ENCODE data around the gene KAT6B. TPM values are rescaled to one million over a fixed set of nuclear protein-coding genes. Genes with fewer than 3 reads are reported as not detected.

The KAT6B gene
- total and polyA plus RNA-seq, 4 experiments from 2014 or later = 10.9 to 63.9 (median 52.4) TPM

GRCh38 chr10:74856940-74857339 is 30.5 kb downstream of the KAT6B start:
- no peak for DNase-seq
- Histone ChIP-seq H3K36me3 (ENCODE audit: insufficient read depth, low read length) (no peaks in the 10 kb centered on the region), H3K9me3 (ENCODE audit: control insufficient read depth in 1 of 2, low read length in 2 of 2) (no peaks in the 10 kb centered on the region), H3K4me1 (ENCODE audit: insufficient read depth, low read length) (peaks cover 32% of the 10 kb centered on the region), H3K4me3 (ENCODE audit: low read length in 2 of 2) (no peak overlapping the region), H3K27me3 (ENCODE audit: insufficient read depth, low read length) (no peaks in the 10 kb centered on the region), H3K27ac (ENCODE audit: low read depth, low read length) (no peak overlapping the region)
- H3K4me1 Mint-ChIP-seq = peaks cover 37 to 51% (median 38%) of the 10 kb centered on the region in 4 donors
- H3K4me3 Mint-ChIP-seq = no peak overlapping the region
- H3K36me3 Mint-ChIP-seq = peaks cover 19 to 27% of the 10 kb centered on the region in 2 donors
- no peaks in the 10 kb centered on the region for H3K27me3 Mint-ChIP-seq
- no peak overlapping the region for H3K27ac Mint-ChIP-seq
- POLR2A ChIA-PET (ENCODE audit: partially characterized antibody) = no interaction called here
- intact Hi-C loops (cut with micrococcal nuclease) = no loop called here
- CTCF ChIA-PET (ENCODE audit: partially characterized antibody) = no interaction called here
- H3K9me3 Mint-ChIP-seq = peaks cover 0 to 4% (median 0%) of the 10 kb centered on the region in 8 donors

DNA sequence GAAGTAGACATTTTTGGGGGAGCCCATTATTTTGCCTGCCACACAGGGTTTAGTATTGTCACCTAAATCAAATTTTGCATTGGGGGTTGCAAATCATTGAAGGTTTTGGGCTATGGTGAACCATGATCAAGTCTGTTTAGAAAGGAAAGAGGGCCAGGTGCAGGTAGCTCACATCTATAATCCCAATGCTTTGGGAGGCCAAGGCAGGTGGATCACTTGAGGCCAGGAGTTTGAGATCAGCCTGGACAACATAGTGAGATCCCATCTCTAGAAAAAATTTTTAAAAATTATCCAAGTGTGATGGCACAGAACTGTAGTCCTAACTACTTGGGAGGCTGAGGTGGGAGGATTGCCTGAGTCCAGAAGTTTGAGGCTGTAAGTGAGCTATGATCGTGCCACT is 31.2 kb downstream of the KAT6B start:
- no peak for DNase-seq
- H3K27ac Mint-ChIP-seq = no peak overlapping the region
- intact Hi-C loops (cut with micrococcal nuclease) = no loop called here

DNA sequence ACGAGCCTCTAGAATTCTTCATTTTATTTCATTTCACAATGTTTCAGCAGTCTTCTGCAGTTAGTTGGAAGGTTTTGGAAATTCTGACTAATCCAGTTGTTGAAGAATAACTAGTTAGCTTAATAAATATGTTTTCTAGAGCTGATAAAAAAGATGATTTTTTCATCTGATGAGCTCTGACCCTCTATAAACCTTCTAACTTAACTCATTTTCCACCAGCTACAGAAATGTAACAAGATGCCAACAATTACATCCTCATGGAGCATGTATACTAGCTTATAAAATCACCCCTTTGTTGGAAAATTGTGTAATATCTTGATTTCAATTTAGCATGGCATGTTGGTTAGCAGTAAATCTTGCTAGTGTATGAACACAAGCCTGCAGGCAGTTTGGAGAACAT is 33.1 kb downstream of the KAT6B start:
- ChIA-PET CTCF (ENCODE audit: partially characterized antibody) (interaction anchor here (0.8 to 1.0 kb wide), 2 partner anchors 9 to 11 kb away, joined by 3 read pairs; no protein-coding TSS in a partner anchor), POLR2A (ENCODE audit: partially characterized antibody) (no interaction called here)
- Histone ChIP-seq H3K4me1 (ENCODE audit: insufficient read depth, low read length) (peaks cover 14% of the 10 kb centered on the region), H3K9me3 (ENCODE audit: control insufficient read depth in 1 of 2, low read length in 2 of 2) (no peaks in the 10 kb centered on the region), H3K36me3 (ENCODE audit: insufficient read depth, low read length) (no peaks in the 10 kb centered on the region), H3K4me3 (ENCODE audit: low read length in 2 of 2) (no peak overlapping the region), H3K27ac (ENCODE audit: low read depth, low read length) (no peak overlapping the region), H3K27me3 (ENCODE audit: insufficient read depth, low read length) (no peaks in the 10 kb centered on the region)
- DNase-seq = no peak
- intact Hi-C loops (cut with micrococcal nuclease) = no loop called here
- Mint-ChIP-seq H3K27ac (no peak overlapping the region), H3K4me1 (peaks cover 28 to 35% (median 32%) of the 10 kb centered on the region in 4 donors), H3K36me3 (peaks cover 13 to 19% of the 10 kb centered on the region in 2 donors), H3K4me3 (no peak overlapping the region), H3K27me3 (no peaks in the 10 kb centered on the region), H3K9me3 (peaks cover 0 to 4% (median 0%) of the 10 kb centered on the region in 8 donors)

More for the DNA sequence above, 31.2 kb downstream of the KAT6B start:
- POLR2A ChIA-PET (ENCODE audit: partially characterized antibody) = interaction anchor here (0.8 kb wide), 1 partner anchor 22 kb away, joined by 3 read pairs; no protein-coding TSS in a partner anchor
- H3K4me3 Mint-ChIP-seq = no peak overlapping the region
- H3K4me3 ChIP-seq (ENCODE audit: low read length in 2 of 2) = no peak overlapping the region
- H3K36me3 Mint-ChIP-seq = peaks cover 13 to 23% of the 10 kb centered on the region in 2 donors
- CTCF ChIA-PET (ENCODE audit: partially characterized antibody) = no interaction called here
- peaks cover 27% of the 10 kb centered on the region for H3K4me1 ChIP-seq (ENCODE audit: insufficient read depth, low read length)
- no peak overlapping the region for H3K27ac ChIP-seq (ENCODE audit: low read depth, low read length)
- peaks cover 0 to 4% (median 0%) of the 10 kb centered on the region in 8 donors for H3K9me3 Mint-ChIP-seq
- peaks cover 32 to 45% (median 33%) of the 10 kb centered on the region in 4 donors for H3K4me1 Mint-ChIP-seq
- H3K27me3 ChIP-seq (ENCODE audit: insufficient read depth, low read length) = no peaks in the 10 kb centered on the region
- H3K36me3 ChIP-seq (ENCODE audit: insufficient read depth, low read length) = no peaks in the 10 kb centered on the region
- no peaks in the 10 kb centered on the region for H3K27me3 Mint-ChIP-seq
- no peaks in the 10 kb centered on the region for H3K9me3 ChIP-seq (ENCODE audit: control insufficient read depth in 1 of 2, low read length in 2 of 2)

DNA sequence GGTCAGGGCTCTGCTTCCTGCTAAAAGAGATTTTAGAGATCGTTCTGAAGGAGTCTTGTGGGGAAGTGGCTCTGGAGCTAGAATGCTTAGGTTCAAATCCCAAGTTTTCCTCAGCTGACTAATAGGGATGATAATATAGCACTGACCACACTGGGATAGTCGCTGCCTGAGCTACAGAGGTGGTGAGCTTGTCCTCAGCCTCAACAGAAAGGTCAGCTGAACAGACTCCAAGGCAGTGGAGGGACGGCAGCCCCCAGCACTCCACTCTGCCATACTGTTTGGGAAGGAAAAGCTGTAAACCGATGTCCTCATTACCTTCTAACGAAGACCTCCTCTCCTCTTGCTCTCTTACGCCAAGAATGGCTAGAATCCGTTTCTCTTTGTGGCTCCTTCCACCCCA is 36.2 kb downstream of the KAT6B start:
- Histone ChIP-seq H3K27me3 (ENCODE audit: insufficient read depth, low read length) (no peaks in the 10 kb centered on the region), H3K4me1 (ENCODE audit: insufficient read depth, low read length) (peaks cover 5% of the 10 kb centered on the region), H3K27ac (ENCODE audit: low read depth, low read length) (no peak overlapping the region), H3K9me3 (ENCODE audit: control insufficient read depth in 1 of 2, low read length in 2 of 2) (no peaks in the 10 kb centered on the region), H3K36me3 (ENCODE audit: insufficient read depth, low read length) (no peaks in the 10 kb centered on the region), H3K4me3 (ENCODE audit: low read length in 2 of 2) (no peak overlapping the region)
- Mint-ChIP-seq H3K4me1 (peaks cover 19 to 21% (median 20%) of the 10 kb centered on the region in 4 donors), H3K9me3 (no peaks in the 10 kb centered on the region), H3K36me3 (peaks cover 0 to 3% of the 10 kb centered on the region in 2 donors), H3K27me3 (no peaks in the 10 kb centered on the region), H3K27ac (no peak overlapping the region), H3K4me3 (no peak overlapping the region)
- DNase-seq = no peak
- intact Hi-C loops (cut with micrococcal nuclease) = no loop called here
- ChIA-PET POLR2A (ENCODE audit: partially characterized antibody) (no interaction called here), CTCF (ENCODE audit: partially characterized antibody) (no interaction called here)

- Mint-ChIP-seq H3K27ac (peak overlapping the region in 1 of 7 donors; percentile 1), H3K4me3 (no peak overlapping the region), H3K4me1 (peaks cover 22 to 25% (median 23%) of the 10 kb centered on the region in 4 donors), H3K27me3 (no peaks in the 10 kb centered on the region), H3K9me3 (no peaks in the 10 kb centered on the region), H3K36me3 (peaks cover 0 to 3% of the 10 kb centered on the region in 2 donors)
- intact Hi-C loops (cut with micrococcal nuclease) = no loop called here
- H3K36me3 ChIP-seq (ENCODE audit: insufficient read depth, low read length) = no peaks in the 10 kb centered on the region
- DNase-seq = no peak
- no peak overlapping the region for H3K4me3 ChIP-seq (ENCODE audit: low read length in 2 of 2)
- ChIA-PET POLR2A (ENCODE audit: partially characterized antibody) (no interaction called here), CTCF (ENCODE audit: partially characterized antibody) (no interaction called here)
- H3K4me1 ChIP-seq (ENCODE audit: insufficient read depth, low read length) = peaks cover 5% of the 10 kb centered on the region
- no peak overlapping the region for H3K27ac ChIP-seq (ENCODE audit: low read depth, low read length)
- no peaks in the 10 kb centered on the region for H3K27me3 ChIP-seq (ENCODE audit: insufficient read depth, low read length)
- H3K9me3 ChIP-seq (ENCODE audit: control insufficient read depth in 1 of 2, low read length in 2 of 2) = no peaks in the 10 kb centered on the region
These were observed 37.2 kb downstream of the KAT6B start for GRCh38 chr10:74863551-74863950.

DNA sequence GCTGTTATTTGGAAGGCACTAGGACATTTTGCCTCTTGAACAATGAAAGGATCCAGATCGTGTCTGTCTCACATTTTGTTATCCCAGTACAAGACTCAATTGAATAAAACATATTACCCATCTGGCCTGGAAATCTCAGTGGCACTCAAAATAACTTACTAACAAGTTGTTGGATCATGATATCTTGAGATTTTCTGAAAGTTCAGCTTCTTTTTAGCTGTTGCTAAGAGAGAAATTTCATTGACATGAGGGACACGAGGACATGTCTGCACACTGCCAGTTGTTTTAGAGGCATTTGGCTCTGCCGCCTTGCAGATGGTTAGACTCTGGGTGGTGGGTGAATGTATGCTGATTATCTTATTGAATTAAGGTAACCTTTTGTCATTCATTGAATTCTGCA is 41.0 kb downstream of the KAT6B start:
- Mint-ChIP-seq H3K27ac (peak overlapping the region in 1 of 7 donors; percentile 62), H3K4me3 (no peak overlapping the region), H3K36me3 (peaks cover 0 to 2% of the 10 kb centered on the region in 2 donors), H3K9me3 (no peaks in the 10 kb centered on the region), H3K27me3 (no peaks in the 10 kb centered on the region), H3K4me1 (peaks cover 27 to 34% (median 29%) of the 10 kb centered on the region in 4 donors)
- Histone ChIP-seq H3K27ac (ENCODE audit: low read depth, low read length) (no peak overlapping the region), H3K4me3 (ENCODE audit: low read length in 2 of 2) (no peak overlapping the region), H3K36me3 (ENCODE audit: insufficient read depth, low read length) (no peaks in the 10 kb centered on the region), H3K27me3 (ENCODE audit: insufficient read depth, low read length) (no peaks in the 10 kb centered on the region), H3K9me3 (ENCODE audit: control insufficient read depth in 1 of 2, low read length in 2 of 2) (no peaks in the 10 kb centered on the region), H3K4me1 (ENCODE audit: insufficient read depth, low read length) (peaks cover 17% of the 10 kb centered on the region)
- DNase-seq = no peak
- CTCF ChIA-PET (ENCODE audit: partially characterized antibody) = no interaction called here
- POLR2A ChIA-PET (ENCODE audit: partially characterized antibody) = no interaction called here
- intact Hi-C loops (cut with micrococcal nuclease) = no loop called here

DNA sequence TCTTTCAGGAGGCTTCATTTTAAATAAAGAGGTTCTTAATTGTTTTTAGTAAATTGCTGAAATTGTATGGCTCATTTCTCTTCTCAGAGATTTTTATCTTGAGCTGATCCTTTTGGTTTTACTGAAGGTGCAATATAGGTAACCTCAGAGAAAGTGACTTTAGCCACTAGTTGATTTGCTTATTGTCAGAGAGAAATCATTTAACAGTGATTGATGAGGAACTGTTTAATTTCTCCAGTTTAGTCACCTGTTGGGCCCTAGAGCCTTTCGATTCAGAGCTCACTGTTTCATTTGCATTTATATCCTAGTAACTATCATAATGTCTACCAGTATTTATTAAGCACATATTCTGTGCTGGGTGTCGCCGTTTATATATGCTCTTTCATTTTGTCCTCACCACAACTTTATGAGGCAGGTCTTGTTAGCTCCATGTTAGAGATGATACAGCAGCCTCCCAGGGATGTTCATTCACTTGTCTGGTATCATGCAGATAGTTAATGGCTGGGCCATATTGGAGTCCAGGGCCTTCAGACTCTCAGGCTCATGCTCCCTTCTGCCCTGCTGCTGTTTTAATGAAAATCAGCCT is 42.1 kb downstream of the KAT6B start:
- Mint-ChIP-seq H3K27me3 (no peaks in the 10 kb centered on the region), H3K36me3 (peaks cover 0 to 2% of the 10 kb centered on the region in 2 donors), H3K4me1 (peaks cover 26 to 37% (median 31%) of the 10 kb centered on the region in 4 donors), H3K27ac (peak overlapping the region in 2 of 7 donors; percentile 35 to 50), H3K9me3 (no peaks in the 10 kb centered on the region), H3K4me3 (no peak overlapping the region)
- no peak for DNase-seq
- ChIA-PET POLR2A (ENCODE audit: partially characterized antibody) (no interaction called here), CTCF (ENCODE audit: partially characterized antibody) (interaction anchor here (0.6 to 1.4 kb wide), 3 partner anchors 9 to 129 kb away, joined by 3 to 4 read pairs (median 3); no protein-coding TSS in a partner anchor)
- H3K4me3 ChIP-seq (ENCODE audit: low read length in 2 of 2) = no peak overlapping the region
- H3K27ac ChIP-seq (ENCODE audit: low read depth, low read length) = no peak overlapping the region
- H3K4me1 ChIP-seq (ENCODE audit: insufficient read depth, low read length) = peaks cover 13% of the 10 kb centered on the region
- H3K27me3 ChIP-seq (ENCODE audit: insufficient read depth, low read length) = no peaks in the 10 kb centered on the region
- H3K36me3 ChIP-seq (ENCODE audit: insufficient read depth, low read length) = no peaks in the 10 kb centered on the region
- no peaks in the 10 kb centered on the region for H3K9me3 ChIP-seq (ENCODE audit: control insufficient read depth in 1 of 2, low read length in 2 of 2)
- intact Hi-C loops (cut with micrococcal nuclease) = no loop called here

Data from CD4-positive, alpha-beta memory T cell (primary cell).